A172 (cell line): Measurements from ENCODE around the gene ADAMTS7. TPM values are rescaled to one million over a fixed set of nuclear protein-coding genes. Genes with fewer than 3 reads are reported as not detected.
"Not testable (repeated sequence)": the region's sequence is repeated elsewhere in the genome, so short reads cannot be mapped to it uniquely, and the experiment has no call there.

ENCODE experiments used
- DNase-seq: peaks from one replicate; pipeline ENCODE4 v3.0.0-alpha.2; 2015; ENCODE audit warnings: low spot score
- total RNA-seq: library from RNA; depleted of rRNA; stranded (reverse); fragments of >200 nt; shearing (Covaris generic); gene quantifications from 2 replicates; pipeline ENCODE4 v1.2.3, GENCODE V29; 2014

Gene ADAMTS7
- total RNA-seq, 1 experiment from 2014 or later = 6.0 TPM

- DNase-seq = not testable (repeated sequence)
Observed at GRCh38 chr15:78782402-78782801, 28.9 kb downstream of the ADAMTS7 start.

- not testable (repeated sequence) for DNase-seq
Observed at GRCh38 chr15:78781381-78781780, 29.9 kb downstream of the ADAMTS7 start.

GRCh38 chr15:78779975-78780374, 31.3 kb downstream of the ADAMTS7 start:
- DNase-seq = not testable (repeated sequence)

GRCh38 chr15:78779176-78779785, 32.0 kb downstream of the ADAMTS7 start:
- DNase-seq = not testable (repeated sequence)

- DNase-seq = no peak
Observed at GRCh38 chr15:78778422-78778821, 32.8 kb downstream of the ADAMTS7 start.

- not testable (repeated sequence) for DNase-seq
Observed at GRCh38 chr15:78777953-78778345, 33.3 kb downstream of the ADAMTS7 start.

- not testable (repeated sequence) for DNase-seq
Observed at GRCh38 chr15:78777290-78777952, 33.8 kb downstream of the ADAMTS7 start.

GRCh38 chr15:78776046-78776925, 35.0 kb downstream of the ADAMTS7 start:
- DNase-seq = not testable (repeated sequence)

GRCh38 chr15:78775472-78775871, 35.8 kb downstream of the ADAMTS7 start:
- DNase-seq = no peak

- not testable (repeated sequence) for DNase-seq
Observed at GRCh38 chr15:78774451-78774990, 36.7 kb downstream of the ADAMTS7 start.

- not testable (repeated sequence) for DNase-seq
Observed at GRCh38 chr15:78773765-78774450, 37.4 kb downstream of the ADAMTS7 start.

- DNase-seq = no peak
Observed at GRCh38 chr15:78772738-78773137, 38.5 kb downstream of the ADAMTS7 start.

- not testable (repeated sequence) for DNase-seq
Observed at GRCh38 chr15:78771436-78772000, 39.7 kb downstream of the ADAMTS7 start.

GRCh38 chr15:78771020-78771419, 40.2 kb downstream of the ADAMTS7 start:
- not testable (repeated sequence) for DNase-seq

- not testable (repeated sequence) for DNase-seq
Observed at GRCh38 chr15:78769473-78770225, 41.6 kb downstream of the ADAMTS7 start.

- DNase-seq = no peak
Observed at GRCh38 chr15:78768531-78769408, 42.5 kb downstream of the ADAMTS7 start.

- no peak for DNase-seq
Observed at GRCh38 chr15:78768096-78768495, 43.2 kb downstream of the ADAMTS7 start.

GRCh38 chr15:78767331-78767951, 43.8 kb downstream of the ADAMTS7 start:
- no peak for DNase-seq

- not testable (repeated sequence) for DNase-seq
Observed at GRCh38 chr15:78766641-78767071, 44.6 kb downstream of the ADAMTS7 start.
